Vagina (tissue), 2 donors: ENCODE results near the gene RPS6KA1. TPM values are rescaled to one million over a fixed set of nuclear protein-coding genes. Genes with fewer than 3 reads are reported as not detected.
"Not testable (repeated sequence)": the region's sequence is repeated elsewhere in the genome, so short reads cannot be mapped to it uniquely, and the experiment has no call there.

Source experiments
- DNase-seq, 2 donors: peaks; one replicate each; pipeline ENCODE4 v3.0.0-alpha.2; 2017; ENCODE audit errors: extremely low spot score in 2 of 2
- H3K27ac ChIP-seq: fragments of 200-600 bp; sonication (generic); one replicate; pipeline ENCODE4 v1.5.1; 2019
- H3K27me3 ChIP-seq: fragments of 200-600 bp; sonication (generic); one replicate; pipeline ENCODE4 v1.5.1; 2019
- H3K36me3 ChIP-seq, 2 donors: fragments of 200-600 bp; sonication (generic); one replicate each; pipeline ENCODE4 v1.5.1; 2017 to 2019
- H3K4me1 ChIP-seq: fragments of 200-600 bp; sonication (generic); one replicate; pipeline ENCODE4 v1.5.1; 2019
- H3K4me3 ChIP-seq, 2 donors: fragments of 200-600 bp; sonication (generic); 1 replicate in 1 of 2; 2 replicates in 1 of 2; pipeline ENCODE4 v1.5.1; 2016 to 2019
- H3K9me3 ChIP-seq: fragments of 200-600 bp; sonication (generic); one replicate; pipeline ENCODE4 v1.5.1; 2019
- POLR2A ChIP-seq, 2 donors: fragments of 450-650 bp; IDR thresholded peaks; one replicate each; pipeline ENCODE4 v1.6.1; 2017; ENCODE audit warnings: antibody characterized with exemption in 2 of 2, mild to moderate bottlenecking in 2 of 2, moderate library complexity in 2 of 2
- POLR2AphosphoS5 ChIP-seq, 2 donors: sonication (generic); formaldehyde crosslinking; IDR thresholded peaks; one replicate each; pipeline ENCODE4 v1.9.0; 2017; ENCODE audit warnings: antibody characterized with exemption in 2 of 2, mild to moderate bottlenecking in 2 of 2, low read depth in 1 of 2; ENCODE audit not compliant: insufficient read depth in 1 of 2
- intact Hi-C: fragments of 100-400 bp; cut with DNase I; formaldehyde crosslinking; loops from one replicate; pipeline ENCODE4 v1.15.1; 2023
- microRNA counts, 2 donors: library from miRNA; unstranded; fragments of <30 nt; microRNA quantifications; one replicate each; lab custom pipeline; 2016 to 2017
- microRNA-seq: library from miRNA; unstranded; fragments of <30 nt; microRNA quantifications from one replicate; pipeline ENCODE4, GENCODE V29; 2017; ENCODE audit warnings: borderline number of aligned reads, borderline replicate concordance
- small RNA-seq: library from RNA; depleted of rRNA; stranded (forward); fragments of <200 nt; gene quantifications from one replicate; pipeline ENCODE3, GENCODE V24; 2016
- total RNA-seq: library from RNA; depleted of rRNA; stranded (reverse); fragments of >200 nt; gene quantifications from one replicate; pipeline ENCODE4 v1.2.3, GENCODE V29; 2016
- TF ChIP-seq, protein P1 (sequence below), 3 experiments: fragments of 450-650 bp in 2 of 3; fragments of 200-600 bp in 1 of 3; sonication (generic) in 1 of 3; IDR thresholded peaks; one replicate each; pipeline ENCODE4 v1.5.1; 2017 to 2019; ENCODE audit warnings: antibody characterized with exemption in 3 of 3, mild to moderate bottlenecking in 2 of 3, moderate library complexity in 2 of 3

The RPS6KA1 gene
- total RNA-seq, 1 donor from 2014 or later = 22.8 TPM

DNA sequence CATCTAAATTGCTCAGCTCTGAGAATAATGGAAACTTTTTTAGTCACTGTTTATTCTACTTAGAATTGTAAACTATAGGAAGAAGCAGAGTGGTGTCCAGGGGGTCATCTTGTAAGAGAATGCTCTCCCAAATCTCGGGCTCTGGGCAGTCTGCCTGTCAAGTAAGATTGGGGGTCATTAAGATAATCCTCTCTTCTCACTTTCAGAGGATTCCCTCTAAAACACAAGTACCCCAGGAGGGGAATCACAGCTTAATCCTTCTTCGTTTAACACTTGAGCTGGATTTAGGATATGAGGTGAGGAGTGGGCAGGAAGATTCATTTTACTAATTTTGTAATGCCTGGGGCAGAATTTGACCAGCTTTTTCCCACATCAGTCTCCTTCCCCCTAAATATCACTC, 81.2 kb downstream of the RPS6KA1 start:
- Histone ChIP-seq H3K36me3 (no peaks in the 10 kb centered on the region), H3K4me3 (no peak overlapping the region), H3K27me3 (no peaks in the 10 kb centered on the region), H3K27ac (no peak overlapping the region), H3K9me3 (no peaks in the 10 kb centered on the region), H3K4me1 (no peaks in the 10 kb centered on the region)
- TF ChIP-seq POLR2A (IDR thresholded peaks at IDR 0.05) (no peak), POLR2AphosphoS5 (IDR thresholded peaks at IDR 0.05; ENCODE audit: insufficient read depth in 1 of 2, low read depth in 1 of 2) (no peak)
- TF ChIP-seq, protein P1, sequence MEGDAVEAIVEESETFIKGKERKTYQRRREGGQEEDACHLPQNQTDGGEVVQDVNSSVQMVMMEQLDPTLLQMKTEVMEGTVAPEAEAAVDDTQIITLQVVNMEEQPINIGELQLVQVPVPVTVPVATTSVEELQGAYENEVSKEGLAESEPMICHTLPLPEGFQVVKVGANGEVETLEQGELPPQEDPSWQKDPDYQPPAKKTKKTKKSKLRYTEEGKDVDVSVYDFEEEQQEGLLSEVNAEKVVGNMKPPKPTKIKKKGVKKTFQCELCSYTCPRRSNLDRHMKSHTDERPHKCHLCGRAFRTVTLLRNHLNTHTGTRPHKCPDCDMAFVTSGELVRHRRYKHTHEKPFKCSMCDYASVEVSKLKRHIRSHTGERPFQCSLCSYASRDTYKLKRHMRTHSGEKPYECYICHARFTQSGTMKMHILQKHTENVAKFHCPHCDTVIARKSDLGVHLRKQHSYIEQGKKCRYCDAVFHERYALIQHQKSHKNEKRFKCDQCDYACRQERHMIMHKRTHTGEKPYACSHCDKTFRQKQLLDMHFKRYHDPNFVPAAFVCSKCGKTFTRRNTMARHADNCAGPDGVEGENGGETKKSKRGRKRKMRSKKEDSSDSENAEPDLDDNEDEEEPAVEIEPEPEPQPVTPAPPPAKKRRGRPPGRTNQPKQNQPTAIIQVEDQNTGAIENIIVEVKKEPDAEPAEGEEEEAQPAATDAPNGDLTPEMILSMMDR (IDR thresholded peaks at IDR 0.05) = no peak
- intact Hi-C loops = no loop called here
- DNase-seq = no peak

DNA sequence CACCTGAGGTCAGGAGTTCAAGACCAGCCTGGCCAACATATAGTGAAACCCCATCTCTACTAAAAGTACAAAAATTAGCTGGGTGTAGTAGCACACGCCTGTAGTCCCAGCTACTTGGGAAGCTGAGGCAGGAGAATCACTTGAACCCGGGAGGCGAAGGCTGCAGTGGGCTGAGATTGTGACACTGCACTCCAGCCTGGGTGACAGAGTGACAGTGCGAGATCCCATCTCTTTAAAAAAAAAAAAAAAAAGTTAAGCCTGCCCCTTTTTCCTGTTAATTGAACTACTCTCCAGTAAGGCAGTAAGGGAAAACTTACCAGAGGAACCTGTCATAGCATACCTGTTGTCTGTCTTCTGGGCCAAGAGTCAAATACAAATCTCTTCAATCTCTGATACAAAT, 83.1 kb downstream of the RPS6KA1 start:
- intact Hi-C loops, H3K27ac ChIP-seq, H3K4me1 ChIP-seq, H3K4me3 ChIP-seq, DNase-seq, H3K27me3 ChIP-seq, H3K36me3 ChIP-seq, H3K9me3 ChIP-seq: not testable (repeated sequence)

GRCh38 chr1:26614655-26615411, 85.3 kb downstream of the RPS6KA1 start:
- no peaks in the 10 kb centered on the region for H3K27me3 ChIP-seq
- no peak overlapping the region for H3K4me3 ChIP-seq
- no peaks in the 10 kb centered on the region for H3K36me3 ChIP-seq
- intact Hi-C loops = no loop called here
- peaks cover 16% of the 10 kb centered on the region for H3K4me1 ChIP-seq
- DNase-seq = no peak
- H3K27ac ChIP-seq = no peak overlapping the region
- H3K9me3 ChIP-seq = no peaks in the 10 kb centered on the region
- TF ChIP-seq POLR2A (IDR thresholded peaks at IDR 0.05) (no peak), POLR2AphosphoS5 (IDR thresholded peaks at IDR 0.05; ENCODE audit: insufficient read depth in 1 of 2, low read depth in 1 of 2) (no peak)
- TF ChIP-seq, protein P1 (IDR thresholded peaks at IDR 0.05) = no peak

DNA sequence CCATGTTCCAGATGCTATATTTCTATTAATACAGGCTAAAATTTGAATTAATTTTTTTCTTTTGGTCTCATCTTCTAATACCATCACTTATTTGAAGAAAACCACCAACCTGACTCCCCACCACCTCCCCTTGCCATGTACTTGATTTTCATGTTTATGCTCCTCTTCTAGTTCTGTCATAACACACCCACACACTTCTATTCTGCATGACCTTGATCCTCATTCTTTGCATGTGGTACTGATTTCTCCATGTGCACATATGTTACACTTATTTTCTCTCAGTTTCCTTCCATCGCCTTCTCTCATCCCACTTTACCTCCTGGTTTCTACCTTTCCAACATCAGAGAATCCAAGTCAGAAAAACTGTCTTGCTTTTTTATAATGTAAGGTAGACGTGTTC, 87.3 kb downstream of the RPS6KA1 start:
- Histone ChIP-seq H3K9me3 (no peaks in the 10 kb centered on the region), H3K27me3 (no peaks in the 10 kb centered on the region), H3K36me3 (no peaks in the 10 kb centered on the region), H3K27ac (no peak overlapping the region), H3K4me3 (no peak overlapping the region), H3K4me1 (peaks cover 21% of the 10 kb centered on the region)
- intact Hi-C loops = loop anchor here (2.0 kb wide), 1 partner anchor 14 kb away; no protein-coding TSS in a partner anchor
- TF ChIP-seq POLR2AphosphoS5 (IDR thresholded peaks at IDR 0.05; ENCODE audit: insufficient read depth in 1 of 2, low read depth in 1 of 2) (no peak), POLR2A (IDR thresholded peaks at IDR 0.05) (no peak)
- TF ChIP-seq, protein P1 (IDR thresholded peaks at IDR 0.05) = no peak
- DNase-seq = no peak

GRCh38 chr1:26618561-26618960, 89.0 kb downstream of the RPS6KA1 start:
- DNase-seq = no peak
- peaks cover 24% of the 10 kb centered on the region for H3K4me1 ChIP-seq
- H3K4me3 ChIP-seq = no peak overlapping the region
- no peaks in the 10 kb centered on the region for H3K9me3 ChIP-seq
- intact Hi-C loops = no loop called here
- TF ChIP-seq POLR2A (IDR thresholded peaks at IDR 0.05) (no peak), POLR2AphosphoS5 (IDR thresholded peaks at IDR 0.05; ENCODE audit: insufficient read depth in 1 of 2, low read depth in 1 of 2) (no peak)
- TF ChIP-seq, protein P1 (IDR thresholded peaks at IDR 0.05) = no peak
- H3K36me3 ChIP-seq = no peaks in the 10 kb centered on the region
- no peaks in the 10 kb centered on the region for H3K27me3 ChIP-seq
- H3K27ac ChIP-seq = peak overlapping the region; percentile 96

MicroRNAs within 50 kb of the gene (microRNA counts, 767-probe panel; counts per million panel counts)
- 238 to 261 counts per million in 2 donors for microRNA hsa-miR-1976 (lab: Ali Mortazavi, UCI)

Small RNA genes within 50 kb of the gene (microRNA-seq; reads per million reads assigned to microRNA genes)
- gene MIR1976 = 3.8 reads per million

Small RNA genes within 50 kb of the gene (small RNA-seq; reads per million reads assigned to genes)
- gene MIR1976 (not detected), gene RF00019 (not detected), gene RNU7-29P (not detected)

Other genes with a start within 250 kb of the RPS6KA1 start
- 115 TPM for gene SH3BGRL3, start 249.7 kb upstream of the RPS6KA1 start, total RNA-seq
- gene UBXN11, start 223.1 kb upstream of the RPS6KA1 start, total RNA-seq = 7.1 TPM
- gene CD52, start 211.8 kb upstream of the RPS6KA1 start, total RNA-seq = 8.1 TPM
- 67.0 TPM for gene CRYBG2, start 175.6 kb upstream of the RPS6KA1 start, total RNA-seq
- gene ZNF683, start 157.0 kb upstream of the RPS6KA1 start, total RNA-seq = not detected
- gene LIN28A, start 118.9 kb upstream of the RPS6KA1 start, total RNA-seq = not detected
- gene DHDDS, start 97.4 kb upstream of the RPS6KA1 start, total RNA-seq = 24.8 TPM
- gene HMGN2, start 57.3 kb upstream of the RPS6KA1 start, total RNA-seq = 127 TPM
- 91.6 TPM for gene ARID1A, start 166.3 kb downstream of the RPS6KA1 start, total RNA-seq